IPS-20b (cell line): Measurements from ENCODE around the gene IGLL5.

Experiments used
- H3K27ac ChIP-seq: one replicate; pipeline ENCODE4 v1.5.1; 2013; ENCODE audit warnings: low read length
- H3K27me3 ChIP-seq: 2 replicates; pipeline ENCODE4 v1.6.1; 2013; ENCODE audit warnings: mild to moderate bottlenecking, low read length, inconsistent platforms; ENCODE audit not compliant: insufficient read depth
- H3K36me3 ChIP-seq: 2 replicates; pipeline ENCODE4 v1.6.1; 2013; ENCODE audit warnings: low read depth, mild to moderate bottlenecking, inconsistent platforms, low read length, moderate library complexity; ENCODE audit not compliant: insufficient read depth
- H3K4me1 ChIP-seq: 2 replicates; pipeline ENCODE4 v1.6.1; 2013; ENCODE audit warnings: mild to moderate bottlenecking, control low read depth, inconsistent platforms, low read length, moderate library complexity; ENCODE audit not compliant: insufficient read depth
- H3K4me3 ChIP-seq: 2 replicates; pipeline ENCODE4 v1.5.1; 2013; ENCODE audit warnings: mild to moderate bottlenecking, low read length, inconsistent platforms
- H3K9ac ChIP-seq: 2 replicates; pipeline ENCODE4 v1.6.1; 2013; ENCODE audit warnings: low read depth, mild to moderate bottlenecking, inconsistent platforms, low read length, moderate library complexity
- H3K9me3 ChIP-seq: 2 replicates; pipeline ENCODE4 v1.6.1; 2013; ENCODE audit warnings: mild to moderate bottlenecking, low read depth, low read length, inconsistent platforms; ENCODE audit not compliant: insufficient read depth

The IGLL5 gene

GRCh38 chr22:22908495-22908861 lies 20.9 kb downstream of the IGLL5 start:
- Histone ChIP-seq H3K4me1 (no peaks in the 10 kb centered on the region), H3K27ac (no peak overlapping the region), H3K36me3 (no peaks in the 10 kb centered on the region), H3K4me3 (no peak overlapping the region), H3K27me3 (peaks cover 67% of the 10 kb centered on the region), H3K9me3 (no peaks in the 10 kb centered on the region), H3K9ac (no peak overlapping the region)

GRCh38 chr22:22908941-22909604 lies 21.5 kb downstream of the IGLL5 start:
- Histone ChIP-seq H3K4me1 (no peaks in the 10 kb centered on the region), H3K4me3 (no peak overlapping the region), H3K36me3 (no peaks in the 10 kb centered on the region), H3K9ac (no peak overlapping the region), H3K9me3 (no peaks in the 10 kb centered on the region), H3K27ac (no peak overlapping the region), H3K27me3 (peaks cover 67% of the 10 kb centered on the region)

DNA sequence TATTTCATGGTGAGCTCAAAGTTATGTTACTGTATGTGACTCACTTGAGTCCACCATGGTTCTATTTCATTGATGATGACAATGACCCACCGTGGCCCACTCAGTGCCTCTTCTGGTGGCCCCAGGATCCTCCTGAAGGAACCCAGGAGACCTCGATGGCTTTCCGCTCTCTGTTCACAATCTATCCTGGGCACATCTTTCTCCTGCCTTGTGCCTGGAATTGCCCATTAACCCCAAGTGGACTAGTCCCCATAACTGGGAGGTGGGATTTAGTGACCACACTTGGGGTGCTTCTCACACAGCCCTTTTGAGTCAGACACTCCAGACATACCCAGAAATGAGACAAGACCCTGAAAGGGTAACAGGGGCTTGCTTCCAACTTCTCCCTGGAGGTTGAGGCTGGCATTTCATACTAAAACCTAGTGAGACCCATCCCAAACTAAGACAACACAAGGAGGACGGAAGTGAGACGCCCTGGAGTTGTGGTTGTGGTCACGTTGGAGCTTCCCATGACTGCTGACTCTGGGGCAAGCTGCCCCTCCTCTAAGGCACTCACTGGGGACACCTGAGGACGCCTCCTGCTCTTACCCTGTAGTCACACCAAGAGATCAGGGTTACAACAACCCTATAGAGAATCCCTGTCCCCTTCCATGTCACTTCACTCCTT lies 22.1 kb downstream of the IGLL5 start:
- Histone ChIP-seq H3K4me3 (no peak overlapping the region), H3K9me3 (no peaks in the 10 kb centered on the region), H3K27me3 (peaks cover 69% of the 10 kb centered on the region), H3K9ac (no peak overlapping the region), H3K36me3 (no peaks in the 10 kb centered on the region), H3K4me1 (no peaks in the 10 kb centered on the region), H3K27ac (no peak overlapping the region)

DNA sequence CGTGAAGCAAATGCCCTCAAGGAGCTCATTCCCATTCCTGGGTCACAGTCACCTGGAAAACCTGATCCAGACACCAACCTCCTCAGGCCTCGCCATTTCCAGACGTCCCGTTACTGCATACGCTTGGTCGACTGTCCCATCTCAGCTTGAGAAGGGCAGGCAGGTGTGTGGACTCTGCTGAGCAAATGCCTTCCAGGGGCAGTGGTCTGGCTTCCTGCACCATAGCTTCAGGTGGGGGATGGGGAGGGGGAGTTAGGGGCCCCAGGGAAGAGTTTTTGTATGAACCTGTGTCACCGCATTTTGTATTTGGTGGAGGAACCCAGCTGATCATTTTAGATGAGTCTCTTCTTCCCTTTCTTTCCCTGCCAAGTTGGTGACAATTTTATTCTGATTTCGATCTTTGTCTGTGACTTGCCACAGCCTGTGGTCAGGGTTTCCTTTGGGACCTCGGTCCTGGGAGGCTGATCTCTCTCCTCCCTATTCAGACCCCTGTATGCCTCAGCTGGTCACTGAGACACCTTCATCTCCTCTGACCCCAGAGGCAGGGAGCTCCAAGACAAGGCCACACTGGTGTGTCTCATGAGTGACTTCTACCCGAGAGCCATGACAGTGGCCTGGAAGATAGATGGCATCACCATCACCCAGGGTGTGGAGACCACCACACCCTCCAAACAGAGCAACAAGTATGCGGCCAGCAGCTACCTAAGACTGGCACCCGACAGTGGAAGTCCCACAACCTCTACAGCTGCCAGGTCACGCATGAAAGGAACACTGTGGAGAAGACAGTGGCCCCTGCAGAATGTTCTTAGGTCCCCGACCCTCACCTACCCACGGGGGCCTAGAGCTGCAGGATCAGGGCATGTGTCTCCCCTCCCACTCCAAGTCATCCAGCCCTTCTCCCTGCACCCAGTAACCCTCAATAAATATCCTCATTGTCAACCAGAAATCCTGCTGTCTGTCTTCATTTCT lies 22.9 kb downstream of the IGLL5 start:
- H3K4me1 ChIP-seq = no peaks in the 10 kb centered on the region
- H3K27me3 ChIP-seq = peaks cover 74% of the 10 kb centered on the region
- H3K27ac ChIP-seq = no peak overlapping the region
- H3K9ac ChIP-seq = no peak overlapping the region
- no peaks in the 10 kb centered on the region for H3K36me3 ChIP-seq
- no peaks in the 10 kb centered on the region for H3K9me3 ChIP-seq
- no peak overlapping the region for H3K4me3 ChIP-seq

- no peaks in the 10 kb centered on the region for H3K9me3 ChIP-seq
- H3K4me1 ChIP-seq = no peaks in the 10 kb centered on the region
- no peaks in the 10 kb centered on the region for H3K36me3 ChIP-seq
- no peak overlapping the region for H3K9ac ChIP-seq
- H3K4me3 ChIP-seq = no peak overlapping the region
- peaks cover 74% of the 10 kb centered on the region for H3K27me3 ChIP-seq
- no peak overlapping the region for H3K27ac ChIP-seq
These were observed 23.9 kb downstream of the IGLL5 start for GRCh38 chr22:22911327-22912134.

DNA sequence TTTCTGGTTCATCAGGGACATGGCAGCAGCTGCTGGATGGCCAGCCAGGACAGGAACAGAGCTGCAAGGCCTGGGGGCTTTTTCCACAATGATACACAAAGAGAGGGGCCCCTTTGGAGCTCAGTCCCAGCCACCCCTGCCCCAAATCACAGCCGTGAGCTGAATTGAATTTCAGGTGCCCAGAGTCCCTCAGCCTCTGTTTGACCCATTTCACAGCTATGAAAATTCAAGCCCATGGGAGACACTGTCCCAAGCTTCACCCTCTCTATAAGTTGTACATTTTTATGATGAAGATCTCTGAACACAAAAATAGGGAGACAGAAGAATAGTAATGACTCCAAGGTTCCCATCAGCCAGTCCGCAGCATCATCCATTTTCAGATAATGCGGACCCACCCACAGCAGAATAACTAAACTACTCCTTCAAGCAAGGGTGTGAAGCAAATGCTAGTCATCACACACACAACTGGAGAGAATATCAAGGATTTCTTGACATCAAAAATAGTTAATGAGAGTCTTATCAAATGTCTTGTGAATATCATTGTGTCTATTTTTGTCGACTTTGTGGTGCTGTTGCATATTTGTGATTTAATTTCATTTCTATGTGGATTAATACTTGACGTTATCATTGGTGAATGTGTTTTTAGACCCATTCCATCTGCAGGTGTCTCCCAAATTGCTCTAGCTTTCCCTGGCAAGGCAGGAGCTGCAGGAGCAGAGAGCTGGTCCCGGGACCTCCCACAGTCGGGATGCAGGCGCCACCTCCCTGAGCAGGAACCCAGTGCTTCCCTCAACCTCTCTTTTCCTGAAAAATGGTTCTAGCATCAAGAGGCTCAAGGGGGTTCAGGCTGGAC lies 24.7 kb downstream of the IGLL5 start:
- peaks cover 68% of the 10 kb centered on the region for H3K27me3 ChIP-seq
- no peak overlapping the region for H3K9ac ChIP-seq
- H3K4me1 ChIP-seq = no peaks in the 10 kb centered on the region
- no peaks in the 10 kb centered on the region for H3K9me3 ChIP-seq
- H3K27ac ChIP-seq = no peak overlapping the region
- no peak overlapping the region for H3K4me3 ChIP-seq
- H3K36me3 ChIP-seq = no peaks in the 10 kb centered on the region

DNA sequence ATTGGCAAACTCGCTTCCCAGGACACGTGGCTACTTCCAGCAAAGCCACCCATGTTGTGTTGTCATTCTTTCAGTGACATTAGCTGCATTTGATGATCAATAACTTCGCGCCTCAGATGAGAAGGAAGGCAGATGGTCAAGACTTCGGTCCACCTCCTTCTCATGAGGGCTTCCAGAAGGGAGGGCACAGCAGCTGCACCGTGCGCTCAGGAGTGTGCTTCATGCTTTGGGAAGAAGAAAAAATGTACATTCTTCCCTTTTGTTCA lies 25.3 kb downstream of the IGLL5 start:
- Histone ChIP-seq H3K27me3 (peaks cover 62% of the 10 kb centered on the region), H3K27ac (no peak overlapping the region), H3K36me3 (no peaks in the 10 kb centered on the region), H3K9ac (no peak overlapping the region), H3K4me3 (no peak overlapping the region), H3K9me3 (no peaks in the 10 kb centered on the region), H3K4me1 (no peaks in the 10 kb centered on the region)

DNA sequence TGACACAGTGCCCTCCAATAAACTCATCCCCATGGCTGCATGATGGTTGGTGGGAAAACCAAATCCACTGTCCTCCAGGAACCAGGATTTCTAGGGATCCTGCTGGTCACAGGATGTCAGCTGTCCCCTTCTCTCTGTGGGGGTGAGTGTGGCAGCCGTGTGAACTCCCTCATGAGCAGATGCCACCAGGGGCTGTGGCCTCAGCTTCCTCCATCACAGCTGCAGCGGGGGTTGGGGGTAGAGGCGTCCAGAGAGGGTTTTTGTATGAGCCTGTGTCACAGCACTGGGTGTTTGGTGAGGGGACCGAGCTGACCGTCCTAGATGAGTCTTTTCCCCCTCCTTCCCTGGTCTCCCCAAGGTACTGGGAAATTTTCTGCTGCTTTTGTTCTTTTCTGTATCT lies 26.4 kb downstream of the IGLL5 start:
- Histone ChIP-seq H3K27ac (no peak overlapping the region), H3K27me3 (peaks cover 52% of the 10 kb centered on the region), H3K4me3 (no peak overlapping the region), H3K36me3 (no peaks in the 10 kb centered on the region), H3K9ac (no peak overlapping the region), H3K4me1 (no peaks in the 10 kb centered on the region), H3K9me3 (no peaks in the 10 kb centered on the region)

- no peak overlapping the region for H3K4me3 ChIP-seq
- no peaks in the 10 kb centered on the region for H3K4me1 ChIP-seq
- no peaks in the 10 kb centered on the region for H3K9me3 ChIP-seq
- H3K27me3 ChIP-seq = peaks cover 47% of the 10 kb centered on the region
- H3K27ac ChIP-seq = no peak overlapping the region
- H3K36me3 ChIP-seq = no peaks in the 10 kb centered on the region
- H3K9ac ChIP-seq = no peak overlapping the region
These were observed 27.4 kb downstream of the IGLL5 start for GRCh38 chr22:22914726-22915669.

- H3K4me3 ChIP-seq = no peak overlapping the region
- H3K4me1 ChIP-seq = no peaks in the 10 kb centered on the region
- H3K9me3 ChIP-seq = no peaks in the 10 kb centered on the region
- no peak overlapping the region for H3K9ac ChIP-seq
- peaks cover 47% of the 10 kb centered on the region for H3K27me3 ChIP-seq
- H3K36me3 ChIP-seq = no peaks in the 10 kb centered on the region
- H3K27ac ChIP-seq = no peak overlapping the region
These were observed 28.0 kb downstream of the IGLL5 start for GRCh38 chr22:22915670-22916035.
